SK-N-SH treated with all-trans-retinoic acid at 6 μM for 48 hours (cell line): ENCODE results near the gene FARP1.

Experiments used
- CSDC2 ChIP-seq: fragments of 250-450 bp; sonication (Bioruptor Pico); IDR thresholded peaks from 2 replicates; pipeline ENCODE4 v1.5.0; 2020; ENCODE audit warnings: mild to moderate bottlenecking, moderate library complexity
- GLIS3 ChIP-seq: fragments of 250-450 bp; sonication (Bioruptor Pico); IDR thresholded peaks from 2 replicates; pipeline ENCODE4 v1.5.0; 2020; ENCODE audit warnings: mild to moderate bottlenecking, moderate library complexity
- PATZ1 ChIP-seq: fragments of 250-450 bp; sonication (Bioruptor Pico); IDR thresholded peaks from 2 replicates; pipeline ENCODE4 v1.8.0; 2020; ENCODE audit warnings: mild to moderate bottlenecking, moderate library complexity, borderline replicate concordance
- RARB ChIP-seq: fragments of 250-450 bp; sonication (Bioruptor Pico); IDR thresholded peaks from 2 replicates; pipeline ENCODE4 v1.8.0; 2021; ENCODE audit warnings: mild to moderate bottlenecking, moderate library complexity
- TCF4 ChIP-seq: fragments of 250-450 bp; sonication (Bioruptor Pico); IDR thresholded peaks from 2 replicates; pipeline ENCODE4 v1.8.0; 2021; ENCODE audit warnings: mild to moderate bottlenecking, moderate library complexity, borderline replicate concordance
- TOX ChIP-seq: fragments of 250-450 bp; sonication (Bioruptor Pico); IDR thresholded peaks from 2 replicates; pipeline ENCODE4 v1.8.0; 2021; ENCODE audit warnings: mild to moderate bottlenecking, moderate library complexity, borderline replicate concordance

GRCh38 chr13:98420554-98421175 is 277.8 kb downstream of the FARP1 start:
- TF ChIP-seq CSDC2 (CRISPR knock-in tag) (no peak), TOX (CRISPR knock-in tag) (no peak), RARB (CRISPR knock-in tag) (no peak), PATZ1 (CRISPR knock-in tag) (no peak), GLIS3 (no peak), TCF4 (CRISPR knock-in tag) (no peak)
